ENCODE data around the gene ANKHD1.

DNA sequence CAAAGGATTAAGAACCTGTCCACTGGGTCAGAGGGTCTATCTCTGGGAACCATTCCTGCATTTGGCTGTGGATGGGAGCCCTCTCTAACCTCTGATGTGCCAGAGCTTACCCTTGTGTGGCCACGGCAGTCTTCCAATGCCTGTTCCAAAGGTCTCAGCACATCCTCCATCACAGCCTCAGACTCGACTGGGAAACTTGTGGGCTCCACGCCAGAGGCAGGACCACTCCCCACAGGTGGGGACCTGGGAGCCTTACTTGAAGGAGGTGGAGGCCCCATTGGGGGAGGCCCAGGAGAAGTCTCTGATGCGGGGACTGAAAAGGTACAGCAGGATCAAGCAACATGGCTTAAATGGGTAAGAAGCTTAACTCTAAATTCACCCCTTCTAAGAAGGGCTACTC, 150.2 kb downstream of the ANKHD1 start:
- TF ChIP-seq POLR2AphosphoS5 (IDR thresholded peaks at IDR 0.05; ENCODE audit: low read depth) (no peak), GABPA (IDR thresholded peaks at IDR 0.05; ENCODE audit: low read depth) (no peak)
- TF ChIP-seq, protein P1, sequence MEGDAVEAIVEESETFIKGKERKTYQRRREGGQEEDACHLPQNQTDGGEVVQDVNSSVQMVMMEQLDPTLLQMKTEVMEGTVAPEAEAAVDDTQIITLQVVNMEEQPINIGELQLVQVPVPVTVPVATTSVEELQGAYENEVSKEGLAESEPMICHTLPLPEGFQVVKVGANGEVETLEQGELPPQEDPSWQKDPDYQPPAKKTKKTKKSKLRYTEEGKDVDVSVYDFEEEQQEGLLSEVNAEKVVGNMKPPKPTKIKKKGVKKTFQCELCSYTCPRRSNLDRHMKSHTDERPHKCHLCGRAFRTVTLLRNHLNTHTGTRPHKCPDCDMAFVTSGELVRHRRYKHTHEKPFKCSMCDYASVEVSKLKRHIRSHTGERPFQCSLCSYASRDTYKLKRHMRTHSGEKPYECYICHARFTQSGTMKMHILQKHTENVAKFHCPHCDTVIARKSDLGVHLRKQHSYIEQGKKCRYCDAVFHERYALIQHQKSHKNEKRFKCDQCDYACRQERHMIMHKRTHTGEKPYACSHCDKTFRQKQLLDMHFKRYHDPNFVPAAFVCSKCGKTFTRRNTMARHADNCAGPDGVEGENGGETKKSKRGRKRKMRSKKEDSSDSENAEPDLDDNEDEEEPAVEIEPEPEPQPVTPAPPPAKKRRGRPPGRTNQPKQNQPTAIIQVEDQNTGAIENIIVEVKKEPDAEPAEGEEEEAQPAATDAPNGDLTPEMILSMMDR (IDR thresholded peaks at IDR 0.05; ENCODE audit: insufficient read depth, low read length), result no peak
